Astrocyte of the cerebellum (primary cell): Measurements from ENCODE around the gene RDH11.

Experiments
- DNase-seq: peaks from one replicate; pipeline ENCODE4 v3.0.0-alpha.2; 2011; ENCODE audit warnings: low read depth
- H3K4me3 ChIP-seq: 2 replicates; pipeline ENCODE4 v1.5.1; 2011; ENCODE audit warnings: mild to moderate bottlenecking, low read depth, low read length, moderate library complexity
- CTCF ChIP-seq: IDR thresholded peaks from 2 replicates; pipeline ENCODE4 v1.5.1; 2012; ENCODE audit warnings: low read length, low read depth, moderate library complexity, mild to moderate bottlenecking; ENCODE audit errors: missing control alignments
- in situ Hi-C: cut with HindIII; loops from 2 replicates; pipeline ENCODE4 v1.10.0; 2017; ENCODE audit warnings: low sequenced_read_pairs

The RDH11 gene

GRCh38 chr14:67636361-67636919 is 59.1 kb downstream of the RDH11 start:
- no peak for TF ChIP-seq CTCF
- no peak overlapping the region for H3K4me3 ChIP-seq
- in situ Hi-C loops = no loop called here
- no peak for DNase-seq

DNA sequence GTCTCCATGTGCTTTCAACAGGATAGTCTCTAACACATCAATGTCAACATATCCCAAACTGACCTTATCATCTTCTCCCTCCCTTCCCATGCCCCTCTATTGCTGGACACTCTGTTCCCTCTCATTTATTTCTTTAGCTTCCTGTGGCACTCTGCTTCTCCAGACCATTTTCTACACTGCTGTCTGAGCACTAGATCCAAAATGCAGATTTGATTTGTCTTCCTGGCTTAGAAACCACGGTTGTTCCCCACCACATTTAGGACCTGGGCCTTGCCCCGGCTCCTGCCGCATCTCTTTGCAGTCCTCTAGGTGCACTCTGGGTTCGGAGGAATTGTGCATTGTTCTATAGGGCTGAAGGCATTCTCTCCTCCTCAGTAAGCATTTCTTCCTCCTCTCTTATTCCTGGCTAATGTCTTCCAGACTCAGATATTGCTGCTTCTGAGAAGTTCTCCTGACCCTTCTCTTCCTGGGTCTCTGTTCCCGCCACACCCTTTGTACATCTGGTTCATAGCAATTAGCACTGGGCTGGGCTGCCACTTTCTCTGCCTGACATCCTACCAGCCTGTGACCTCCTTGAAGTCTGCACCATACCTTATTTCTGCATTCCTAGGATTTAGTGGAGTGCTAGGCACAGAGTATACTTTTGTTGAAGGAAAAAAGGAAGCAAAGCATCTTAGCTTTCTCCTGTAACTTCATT is 62.0 kb downstream of the RDH11 start:
- no peak for TF ChIP-seq CTCF
- in situ Hi-C loops = no loop called here
- no peak overlapping the region for H3K4me3 ChIP-seq
- no peak for DNase-seq

GRCh38 chr14:67630938-67631337 is 64.6 kb downstream of the RDH11 start:
- no peak for TF ChIP-seq CTCF
- no peak overlapping the region for H3K4me3 ChIP-seq
- in situ Hi-C loops = no loop called here
- no peak for DNase-seq

DNA sequence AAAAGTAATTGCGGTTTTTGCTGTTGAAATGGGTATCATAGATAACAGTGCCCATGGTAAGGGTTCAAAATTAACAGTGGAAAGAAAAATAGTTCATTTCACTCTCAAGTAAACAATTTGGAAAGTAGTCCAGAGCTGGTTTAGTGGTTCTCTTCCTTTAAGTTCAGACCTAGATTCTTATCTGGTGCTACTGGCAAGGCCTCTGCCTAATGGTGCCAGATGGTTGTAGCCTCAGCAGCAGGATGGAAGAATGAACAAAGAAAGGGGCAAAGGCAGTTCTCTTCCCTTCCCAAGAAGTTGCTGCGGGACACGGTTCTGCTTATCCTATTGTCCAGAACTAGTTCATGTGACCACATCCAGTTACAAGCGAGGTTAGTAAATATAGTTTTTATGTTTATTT is 65.4 kb downstream of the RDH11 start:
- no peak overlapping the region for H3K4me3 ChIP-seq
- TF ChIP-seq CTCF = no peak
- in situ Hi-C loops = no loop called here
- DNase-seq = no peak

GRCh38 chr14:67627519-67627918 is 68.0 kb downstream of the RDH11 start:
- no peak for DNase-seq
- H3K4me3 ChIP-seq = no peak overlapping the region
- in situ Hi-C loops = no loop called here
- TF ChIP-seq CTCF = no peak
